HEK293T (cell line): ENCODE results near the gene COMP.

ENCODE experiments used
- ARNT ChIP-seq: fragments of 450-650 bp; IDR thresholded peaks from 2 replicates; pipeline ENCODE4 v1.6.1; 2017; ENCODE audit warnings: mild to moderate bottlenecking
- BHLHE40 ChIP-seq: fragments of 450-650 bp; IDR thresholded peaks from 2 replicates; pipeline ENCODE4 v1.6.1; 2016; ENCODE audit warnings: mild to moderate bottlenecking, moderate library complexity, borderline replicate concordance
- CTBP1 ChIP-seq: fragments of 450-650 bp; IDR thresholded peaks from 2 replicates; pipeline ENCODE4 v1.6.1; 2016; ENCODE audit warnings: borderline replicate concordance
- ELF4 ChIP-seq: fragments of 450-650 bp; IDR thresholded peaks from 2 replicates; pipeline ENCODE4 v1.6.1; 2017; ENCODE audit warnings: antibody characterized with exemption
- FOXA1 ChIP-seq: fragments of 450-650 bp; IDR thresholded peaks from 2 replicates; pipeline ENCODE4 v1.6.1; 2016; ENCODE audit warnings: mild to moderate bottlenecking
- FOXK2 ChIP-seq: fragments of 450-650 bp; IDR thresholded peaks from 2 replicates; pipeline ENCODE4 v1.6.1; 2016; ENCODE audit warnings: mild to moderate bottlenecking
- FOXM1 ChIP-seq: fragments of 450-650 bp; IDR thresholded peaks from 2 replicates; pipeline ENCODE4 v1.6.1; 2017; ENCODE audit warnings: mild to moderate bottlenecking, borderline replicate concordance
- L3MBTL2 ChIP-seq: fragments of 450-650 bp; conservative IDR thresholded peaks from 2 replicates; pipeline ENCODE4 v1.6.1; 2016; ENCODE audit warnings: mild to moderate bottlenecking
- LEF1 ChIP-seq: fragments of 450-650 bp; IDR thresholded peaks from 2 replicates; pipeline ENCODE4 v1.6.1; 2017; ENCODE audit warnings: mild to moderate bottlenecking, borderline replicate concordance
- NFRKB ChIP-seq: fragments of 450-650 bp; IDR thresholded peaks from 2 replicates; pipeline ENCODE4 v1.6.1; 2016; ENCODE audit warnings: mild to moderate bottlenecking, moderate library complexity
- PKNOX1 ChIP-seq: fragments of 450-650 bp; IDR thresholded peaks from 2 replicates; pipeline ENCODE4 v1.6.1; 2016
- SP1 ChIP-seq: fragments of 450-650 bp; IDR thresholded peaks from 2 replicates; pipeline ENCODE4 v1.6.1; 2017
- SUZ12 ChIP-seq: fragments of 450-650 bp; IDR thresholded peaks from 2 replicates; pipeline ENCODE4 v1.6.1; 2016; ENCODE audit warnings: mild to moderate bottlenecking
- TARDBP ChIP-seq: fragments of 450-650 bp; IDR thresholded peaks from 2 replicates; pipeline ENCODE4 v1.6.1; 2016

GRCh38 chr19:18773682-18774081 is 17.4 kb downstream of the COMP start:
- TF ChIP-seq CTBP1 (no peak), SP1 (no peak), TARDBP (no peak), FOXK2 (no peak), FOXM1 (no peak), BHLHE40 (no peak), SUZ12 (no peak), NFRKB (no peak), ELF4 (no peak), L3MBTL2 (no peak), FOXA1 (no peak), ARNT (no peak), LEF1 (no peak), PKNOX1 (no peak)
